K562 (cell line): ENCODE results near the gene MSGN1. TPM values are rescaled to one million over a fixed set of nuclear protein-coding genes. Genes with fewer than 3 reads are reported as not detected.

Source experiments
- MAFF ChIP-seq: IDR thresholded peaks from 2 replicates; pipeline ENCODE4 v1.6.1; 2012; ENCODE audit warnings: low read length, improper control_type of control experiment
- NFIC ChIP-seq: fragments of 450-650 bp; IDR thresholded peaks from 2 replicates; pipeline ENCODE4 v1.6.1; 2017; ENCODE audit warnings: mild to moderate bottlenecking, inconsistent platforms
- polyA plus RNA-seq, 8 experiments: library from polyadenylated mRNA; depleted of rRNA in 4 of 8; stranded (reverse) in 5 of 8; unstranded in 3 of 8; fragments of >200 nt; fragmentation: Nextera tagmentation in 2 of 8; fragmentation: Illumina TruSeq in 1 of 8; extraction: Ambion mirVana in 2 of 8; extraction: Trizol in 1 of 8; gene quantifications; 2 replicates each; pipeline versions ENCODE4 v1.2.1 to v1.2.3, GENCODE V29; 2011 to 2014; ENCODE audit warnings: inconsistent platforms in 1 of 8, missing spikeins in 1 of 8
- total RNA-seq, 7 experiments: library from RNA; depleted of rRNA in 6 of 7; stranded (reverse); fragments of >200 nt in 6 of 7; fragmentation: Illumina TruSeq in 2 of 7; extraction: Trizol in 2 of 7; gene quantifications; 2 replicates each; pipeline versions ENCODE4 v1.2.1 to v1.2.3, GENCODE V29; 2011 to 2021; ENCODE audit warnings: low replicate concordance in 1 of 7
- TF ChIP-seq, protein P1 (sequence below): fragments of 200-600 bp; sonication (generic); IDR thresholded peaks from one replicate; pipeline ENCODE4 v1.6.1; 2012; ENCODE audit warnings: mild to moderate bottlenecking, low read depth, low read length, inconsistent platforms
- TF ChIP-seq, protein P2 (sequence below): sonication (generic); formaldehyde crosslinking; IDR thresholded peaks from 2 replicates; pipeline ENCODE4 v1.8.0; 2023; ENCODE audit warnings: mild to moderate bottlenecking, missing genetic modification reagents

MSGN1 gene
- total and polyA plus RNA-seq, 9 of the 15 experiments (the other 6 are each of a cell fraction or from before 2014, with no cell fraction given) = not detected

DNA sequence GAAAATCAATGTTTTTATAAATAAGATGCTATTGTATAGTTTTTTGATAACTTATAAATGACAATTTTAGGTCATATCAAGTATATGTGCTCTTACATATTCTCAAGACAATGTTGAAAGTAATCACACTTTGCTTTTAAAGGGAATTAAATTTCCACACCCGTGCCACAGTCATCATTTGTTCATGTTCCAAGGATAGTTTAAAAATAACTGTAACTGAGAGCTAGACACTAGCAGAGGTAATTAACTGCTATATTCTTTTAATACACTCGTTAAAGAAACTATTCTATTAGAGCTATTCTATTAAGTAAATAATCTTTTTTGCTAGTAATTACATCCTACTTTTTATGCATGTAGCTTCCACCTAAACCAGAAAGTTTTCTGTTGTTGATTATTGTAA lies 44.3 kb upstream of the MSGN1 start (continued):
- TF ChIP-seq, protein P1, sequence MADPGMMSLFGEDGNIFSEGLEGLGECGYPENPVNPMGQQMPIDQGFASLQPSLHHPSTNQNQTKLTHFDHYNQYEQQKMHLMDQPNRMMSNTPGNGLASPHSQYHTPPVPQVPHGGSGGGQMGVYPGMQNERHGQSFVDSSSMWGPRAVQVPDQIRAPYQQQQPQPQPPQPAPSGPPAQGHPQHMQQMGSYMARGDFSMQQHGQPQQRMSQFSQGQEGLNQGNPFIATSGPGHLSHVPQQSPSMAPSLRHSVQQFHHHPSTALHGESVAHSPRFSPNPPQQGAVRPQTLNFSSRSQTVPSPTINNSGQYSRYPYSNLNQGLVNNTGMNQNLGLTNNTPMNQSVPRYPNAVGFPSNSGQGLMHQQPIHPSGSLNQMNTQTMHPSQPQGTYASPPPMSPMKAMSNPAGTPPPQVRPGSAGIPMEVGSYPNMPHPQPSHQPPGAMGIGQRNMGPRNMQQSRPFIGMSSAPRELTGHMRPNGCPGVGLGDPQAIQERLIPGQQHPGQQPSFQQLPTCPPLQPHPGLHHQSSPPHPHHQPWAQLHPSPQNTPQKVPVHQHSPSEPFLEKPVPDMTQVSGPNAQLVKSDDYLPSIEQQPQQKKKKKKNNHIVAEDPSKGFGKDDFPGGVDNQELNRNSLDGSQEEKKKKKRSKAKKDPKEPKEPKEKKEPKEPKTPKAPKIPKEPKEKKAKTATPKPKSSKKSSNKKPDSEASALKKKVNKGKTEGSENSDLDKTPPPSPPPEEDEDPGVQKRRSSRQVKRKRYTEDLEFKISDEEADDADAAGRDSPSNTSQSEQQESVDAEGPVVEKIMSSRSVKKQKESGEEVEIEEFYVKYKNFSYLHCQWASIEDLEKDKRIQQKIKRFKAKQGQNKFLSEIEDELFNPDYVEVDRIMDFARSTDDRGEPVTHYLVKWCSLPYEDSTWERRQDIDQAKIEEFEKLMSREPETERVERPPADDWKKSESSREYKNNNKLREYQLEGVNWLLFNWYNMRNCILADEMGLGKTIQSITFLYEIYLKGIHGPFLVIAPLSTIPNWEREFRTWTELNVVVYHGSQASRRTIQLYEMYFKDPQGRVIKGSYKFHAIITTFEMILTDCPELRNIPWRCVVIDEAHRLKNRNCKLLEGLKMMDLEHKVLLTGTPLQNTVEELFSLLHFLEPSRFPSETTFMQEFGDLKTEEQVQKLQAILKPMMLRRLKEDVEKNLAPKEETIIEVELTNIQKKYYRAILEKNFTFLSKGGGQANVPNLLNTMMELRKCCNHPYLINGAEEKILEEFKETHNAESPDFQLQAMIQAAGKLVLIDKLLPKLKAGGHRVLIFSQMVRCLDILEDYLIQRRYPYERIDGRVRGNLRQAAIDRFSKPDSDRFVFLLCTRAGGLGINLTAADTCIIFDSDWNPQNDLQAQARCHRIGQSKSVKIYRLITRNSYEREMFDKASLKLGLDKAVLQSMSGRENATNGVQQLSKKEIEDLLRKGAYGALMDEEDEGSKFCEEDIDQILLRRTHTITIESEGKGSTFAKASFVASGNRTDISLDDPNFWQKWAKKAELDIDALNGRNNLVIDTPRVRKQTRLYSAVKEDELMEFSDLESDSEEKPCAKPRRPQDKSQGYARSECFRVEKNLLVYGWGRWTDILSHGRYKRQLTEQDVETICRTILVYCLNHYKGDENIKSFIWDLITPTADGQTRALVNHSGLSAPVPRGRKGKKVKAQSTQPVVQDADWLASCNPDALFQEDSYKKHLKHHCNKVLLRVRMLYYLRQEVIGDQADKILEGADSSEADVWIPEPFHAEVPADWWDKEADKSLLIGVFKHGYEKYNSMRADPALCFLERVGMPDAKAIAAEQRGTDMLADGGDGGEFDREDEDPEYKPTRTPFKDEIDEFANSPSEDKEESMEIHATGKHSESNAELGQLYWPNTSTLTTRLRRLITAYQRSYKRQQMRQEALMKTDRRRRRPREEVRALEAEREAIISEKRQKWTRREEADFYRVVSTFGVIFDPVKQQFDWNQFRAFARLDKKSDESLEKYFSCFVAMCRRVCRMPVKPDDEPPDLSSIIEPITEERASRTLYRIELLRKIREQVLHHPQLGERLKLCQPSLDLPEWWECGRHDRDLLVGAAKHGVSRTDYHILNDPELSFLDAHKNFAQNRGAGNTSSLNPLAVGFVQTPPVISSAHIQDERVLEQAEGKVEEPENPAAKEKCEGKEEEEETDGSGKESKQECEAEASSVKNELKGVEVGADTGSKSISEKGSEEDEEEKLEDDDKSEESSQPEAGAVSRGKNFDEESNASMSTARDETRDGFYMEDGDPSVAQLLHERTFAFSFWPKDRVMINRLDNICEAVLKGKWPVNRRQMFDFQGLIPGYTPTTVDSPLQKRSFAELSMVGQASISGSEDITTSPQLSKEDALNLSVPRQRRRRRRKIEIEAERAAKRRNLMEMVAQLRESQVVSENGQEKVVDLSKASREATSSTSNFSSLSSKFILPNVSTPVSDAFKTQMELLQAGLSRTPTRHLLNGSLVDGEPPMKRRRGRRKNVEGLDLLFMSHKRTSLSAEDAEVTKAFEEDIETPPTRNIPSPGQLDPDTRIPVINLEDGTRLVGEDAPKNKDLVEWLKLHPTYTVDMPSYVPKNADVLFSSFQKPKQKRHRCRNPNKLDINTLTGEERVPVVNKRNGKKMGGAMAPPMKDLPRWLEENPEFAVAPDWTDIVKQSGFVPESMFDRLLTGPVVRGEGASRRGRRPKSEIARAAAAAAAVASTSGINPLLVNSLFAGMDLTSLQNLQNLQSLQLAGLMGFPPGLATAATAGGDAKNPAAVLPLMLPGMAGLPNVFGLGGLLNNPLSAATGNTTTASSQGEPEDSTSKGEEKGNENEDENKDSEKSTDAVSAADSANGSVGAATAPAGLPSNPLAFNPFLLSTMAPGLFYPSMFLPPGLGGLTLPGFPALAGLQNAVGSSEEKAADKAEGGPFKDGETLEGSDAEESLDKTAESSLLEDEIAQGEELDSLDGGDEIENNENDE = no peak
- TF ChIP-seq, protein P2, sequence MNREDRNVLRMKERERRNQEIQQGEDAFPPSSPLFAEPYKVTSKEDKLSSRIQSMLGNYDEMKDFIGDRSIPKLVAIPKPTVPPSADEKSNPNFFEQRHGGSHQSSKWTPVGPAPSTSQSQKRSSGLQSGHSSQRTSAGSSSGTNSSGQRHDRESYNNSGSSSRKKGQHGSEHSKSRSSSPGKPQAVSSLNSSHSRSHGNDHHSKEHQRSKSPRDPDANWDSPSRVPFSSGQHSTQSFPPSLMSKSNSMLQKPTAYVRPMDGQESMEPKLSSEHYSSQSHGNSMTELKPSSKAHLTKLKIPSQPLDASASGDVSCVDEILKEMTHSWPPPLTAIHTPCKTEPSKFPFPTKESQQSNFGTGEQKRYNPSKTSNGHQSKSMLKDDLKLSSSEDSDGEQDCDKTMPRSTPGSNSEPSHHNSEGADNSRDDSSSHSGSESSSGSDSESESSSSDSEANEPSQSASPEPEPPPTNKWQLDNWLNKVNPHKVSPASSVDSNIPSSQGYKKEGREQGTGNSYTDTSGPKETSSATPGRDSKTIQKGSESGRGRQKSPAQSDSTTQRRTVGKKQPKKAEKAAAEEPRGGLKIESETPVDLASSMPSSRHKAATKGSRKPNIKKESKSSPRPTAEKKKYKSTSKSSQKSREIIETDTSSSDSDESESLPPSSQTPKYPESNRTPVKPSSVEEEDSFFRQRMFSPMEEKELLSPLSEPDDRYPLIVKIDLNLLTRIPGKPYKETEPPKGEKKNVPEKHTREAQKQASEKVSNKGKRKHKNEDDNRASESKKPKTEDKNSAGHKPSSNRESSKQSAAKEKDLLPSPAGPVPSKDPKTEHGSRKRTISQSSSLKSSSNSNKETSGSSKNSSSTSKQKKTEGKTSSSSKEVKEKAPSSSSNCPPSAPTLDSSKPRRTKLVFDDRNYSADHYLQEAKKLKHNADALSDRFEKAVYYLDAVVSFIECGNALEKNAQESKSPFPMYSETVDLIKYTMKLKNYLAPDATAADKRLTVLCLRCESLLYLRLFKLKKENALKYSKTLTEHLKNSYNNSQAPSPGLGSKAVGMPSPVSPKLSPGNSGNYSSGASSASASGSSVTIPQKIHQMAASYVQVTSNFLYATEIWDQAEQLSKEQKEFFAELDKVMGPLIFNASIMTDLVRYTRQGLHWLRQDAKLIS = no peak
- no peak for TF ChIP-seq MAFF
- no peak for TF ChIP-seq NFIC
- TF ChIP-seq, all 486 proteins: peak for 0
